Measurements from ENCODE around the gene PVR.

Gene PVR

GRCh38 chr19:44642377-44642776 lies 1.3 kb upstream of the PVR start:
- Histone ChIP-seq H3K27ac (no peak overlapping the region), H3K4me3 (ENCODE audit: low read depth, low read length) (no peak overlapping the region), H3K27me3 (replicated peaks) (no peaks in the 10 kb centered on the region), H3K36me3 (replicated peaks) (peaks cover 7% of the 10 kb centered on the region)
- TF ChIP-seq CTCF (IDR thresholded peaks at IDR 0.05; ENCODE audit: low read depth, low read length, missing control alignments): no peak
- DNase-seq: no peak
- in situ Hi-C loops (cut with HindIII; ENCODE audit: low pct_ligation_motif_present, low sequenced_read_pairs): no loop called here

- H3K4me3 ChIP-seq (ENCODE audit: low read depth, low read length): peak overlapping the region; percentile 89
- no peak for TF ChIP-seq CTCF (IDR thresholded peaks at IDR 0.05; ENCODE audit: low read depth, low read length, missing control alignments)
- no peak for DNase-seq
- in situ Hi-C loops (cut with HindIII; ENCODE audit: low pct_ligation_motif_present, low sequenced_read_pairs): no loop called here
- peaks cover 18% of the 10 kb centered on the region for H3K36me3 ChIP-seq (replicated peaks)
- H3K27me3 ChIP-seq (replicated peaks): no peaks in the 10 kb centered on the region
- peak overlapping the region; percentile 78 for H3K27ac ChIP-seq
Observed at GRCh38 chr19:44644402-44645016, 799 bp downstream of the PVR start.

- TF ChIP-seq CTCF (IDR thresholded peaks at IDR 0.05; ENCODE audit: low read depth, low read length, missing control alignments): no peak
- no peaks in the 10 kb centered on the region for H3K27me3 ChIP-seq (replicated peaks)
- H3K27ac ChIP-seq: no peak overlapping the region
- in situ Hi-C loops (cut with HindIII; ENCODE audit: low pct_ligation_motif_present, low sequenced_read_pairs): no loop called here
- H3K36me3 ChIP-seq (replicated peaks): peaks cover 28% of the 10 kb centered on the region
- no peak for DNase-seq
- peak overlapping the region; percentile 33 for H3K4me3 ChIP-seq (ENCODE audit: low read depth, low read length)
Observed at GRCh38 chr19:44645407-44646048, 1.8 kb downstream of the PVR start.

GRCh38 chr19:44646049-44646416 lies 2.3 kb downstream of the PVR start:
- no peaks in the 10 kb centered on the region for H3K27me3 ChIP-seq (replicated peaks)
- no peak overlapping the region for H3K27ac ChIP-seq
- no peak overlapping the region for H3K4me3 ChIP-seq (ENCODE audit: low read depth, low read length)
- H3K36me3 ChIP-seq (replicated peaks): peaks cover 33% of the 10 kb centered on the region
- in situ Hi-C loops (cut with HindIII; ENCODE audit: low pct_ligation_motif_present, low sequenced_read_pairs): no loop called here
- DNase-seq: no peak
- no peak for TF ChIP-seq CTCF (IDR thresholded peaks at IDR 0.05; ENCODE audit: low read depth, low read length, missing control alignments)

GRCh38 chr19:44647144-44647543 lies 3.4 kb downstream of the PVR start:
- no peak overlapping the region for H3K4me3 ChIP-seq (ENCODE audit: low read depth, low read length)
- no peaks in the 10 kb centered on the region for H3K27me3 ChIP-seq (replicated peaks)
- no peak overlapping the region for H3K27ac ChIP-seq
- no peak for TF ChIP-seq CTCF (IDR thresholded peaks at IDR 0.05; ENCODE audit: low read depth, low read length, missing control alignments)
- peaks cover 42% of the 10 kb centered on the region for H3K36me3 ChIP-seq (replicated peaks)
- no peak for DNase-seq
- in situ Hi-C loops (cut with HindIII; ENCODE audit: low pct_ligation_motif_present, low sequenced_read_pairs): no loop called here

All from brain microvascular endothelial cell (primary cell).